ENCODE data around the gene BTG4.

The BTG4 gene

DNA sequence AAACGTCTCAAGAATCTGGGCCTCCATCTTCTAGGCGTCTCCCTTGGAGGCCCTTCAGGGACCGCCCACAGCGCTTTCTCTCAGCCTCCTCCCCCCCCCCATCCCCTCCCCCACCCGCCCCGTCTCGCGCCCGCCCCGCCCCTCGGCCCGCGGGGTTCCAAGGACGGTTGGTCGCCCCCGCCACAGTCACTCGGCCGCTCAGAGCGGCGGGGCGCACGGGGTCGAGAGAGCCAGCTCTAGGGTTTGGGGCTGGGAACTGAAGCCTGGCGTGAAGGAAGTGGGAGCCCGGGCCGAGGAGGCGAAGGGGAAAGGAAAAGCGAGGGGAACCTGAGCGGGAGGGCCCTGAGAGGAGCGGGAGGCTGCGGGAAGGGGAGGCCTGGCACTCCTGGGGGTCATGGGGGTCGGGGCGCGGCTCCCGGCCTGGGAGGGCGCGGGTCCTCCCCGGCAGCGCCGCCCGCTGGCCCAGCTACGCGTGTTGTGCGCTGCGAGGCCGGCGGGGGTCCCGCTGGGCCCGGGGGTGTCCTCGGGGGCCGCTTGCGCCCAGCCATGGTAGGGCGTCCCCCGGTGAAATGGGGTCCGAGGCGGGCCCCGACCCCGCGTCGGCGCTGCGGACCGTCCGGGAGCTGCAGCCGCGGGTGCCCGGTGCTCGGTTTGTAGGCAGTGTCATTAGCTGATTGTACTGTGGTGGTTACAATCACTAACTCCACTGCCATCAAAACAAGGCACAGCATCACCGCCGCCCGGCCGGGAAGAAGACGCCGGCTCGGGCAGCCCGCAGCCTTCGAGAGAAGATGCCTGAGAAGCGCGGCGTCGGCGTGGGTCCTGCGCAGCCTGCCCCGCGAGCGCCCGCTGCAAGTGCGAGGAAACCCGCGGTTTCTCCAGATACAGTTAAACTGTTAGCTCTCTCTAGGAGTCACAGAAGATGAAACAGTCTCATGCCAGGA lies at the start of gene BTG4:
Gene BTG4 (minus strand): TSS at position 91 of the 944 bp plus-strand sequence. CDS start 13,610 bp downstream, outside the sequence.
- no peak for DNase-seq

DNA sequence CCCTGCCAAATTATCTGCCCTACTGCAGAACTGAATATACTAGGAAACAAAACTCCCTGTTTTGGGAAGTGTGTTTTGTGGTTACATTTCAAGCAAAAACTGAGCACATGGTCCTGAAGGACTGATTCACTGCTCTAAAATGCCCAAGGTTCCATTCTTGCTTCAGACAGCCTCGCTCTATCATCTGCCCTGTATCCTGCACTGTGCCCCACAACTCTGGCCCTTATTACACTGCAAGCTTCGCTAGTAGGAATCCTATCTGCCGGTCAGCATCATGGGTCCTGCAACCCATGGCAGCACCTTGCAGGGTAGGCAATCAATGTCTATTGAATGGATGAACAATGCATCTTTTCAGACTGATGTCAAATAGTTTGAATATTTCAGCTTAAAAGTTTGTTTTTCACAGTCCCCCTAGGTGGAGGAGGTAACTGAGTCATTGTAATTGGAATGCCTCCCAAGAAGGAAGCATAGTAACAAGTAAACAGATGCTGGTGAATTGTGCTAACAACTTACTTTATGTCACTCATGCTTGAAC lies 49.7 kb upstream of the BTG4 start:
- DNase-seq = no peak

DNA sequence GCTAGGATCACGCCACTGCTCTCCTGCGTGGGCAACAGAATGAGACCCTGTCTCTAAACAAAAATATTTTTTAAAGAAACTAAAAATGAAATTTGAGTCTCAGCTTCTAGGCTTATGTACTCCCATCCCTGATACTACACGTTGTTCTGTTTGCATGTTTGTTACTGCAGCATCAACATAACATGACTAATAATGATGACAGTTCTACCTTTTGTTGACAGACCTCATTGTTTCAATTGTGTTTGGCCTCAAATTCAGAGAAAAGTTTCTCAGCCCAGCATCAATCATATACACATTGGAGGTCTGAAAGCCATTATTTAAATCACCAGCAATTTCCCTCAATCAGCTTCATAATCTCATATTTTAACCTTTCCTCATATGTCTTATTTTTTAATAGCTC lies 49.1 kb upstream of the BTG4 start:
- no peak for DNase-seq

DNA sequence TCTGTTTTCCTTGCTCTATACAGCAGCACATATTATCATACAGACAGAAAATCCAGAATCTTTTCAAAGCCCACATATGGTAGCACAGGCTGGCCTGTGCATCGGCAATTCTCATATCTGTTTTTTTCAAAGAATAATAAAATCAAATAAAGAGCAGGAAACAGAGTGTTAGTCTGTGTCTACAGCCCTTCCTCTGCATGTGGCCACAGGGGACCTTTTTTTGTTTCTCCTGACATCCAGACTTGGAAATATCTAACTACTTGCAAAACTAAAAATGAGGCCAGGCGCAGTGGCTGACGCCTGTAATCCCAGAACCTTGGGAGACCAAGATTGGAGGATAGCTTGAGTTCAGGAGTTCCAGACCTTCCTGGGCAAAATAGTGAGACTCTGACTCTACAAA lies 48.6 kb upstream of the BTG4 start:
- no peak for DNase-seq

DNA sequence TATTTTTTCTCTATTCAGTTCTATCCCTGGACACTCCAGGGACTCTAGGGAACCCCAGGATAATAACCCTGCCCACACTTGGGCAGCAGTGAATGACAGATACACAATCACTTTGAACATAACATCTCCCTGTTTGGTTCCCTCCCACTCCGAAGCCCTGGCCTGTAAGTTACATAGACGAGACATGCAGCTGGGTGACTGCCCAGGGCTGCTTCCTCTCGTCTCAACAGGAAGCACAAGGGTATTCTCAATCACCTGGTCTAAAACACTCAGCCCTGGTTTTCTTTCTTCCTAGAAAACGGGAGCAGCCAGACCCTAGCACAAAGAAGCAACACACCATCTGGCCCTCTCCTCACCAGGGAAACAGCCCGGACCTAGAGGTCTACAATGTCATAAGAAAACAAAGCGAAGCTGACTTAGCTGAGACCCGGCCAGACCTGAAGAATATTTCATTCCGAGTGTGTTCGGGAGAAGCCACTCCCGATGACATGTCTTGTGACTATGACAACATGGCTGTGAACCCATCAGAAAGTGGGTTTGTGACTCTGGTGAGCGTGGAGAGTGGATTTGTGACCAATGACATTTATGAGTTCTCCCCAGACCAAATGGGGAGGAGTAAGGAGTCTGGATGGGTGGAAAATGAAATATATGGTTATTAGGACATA lies 47.7 kb upstream of the BTG4 start:
- no peak for DNase-seq

DNA sequence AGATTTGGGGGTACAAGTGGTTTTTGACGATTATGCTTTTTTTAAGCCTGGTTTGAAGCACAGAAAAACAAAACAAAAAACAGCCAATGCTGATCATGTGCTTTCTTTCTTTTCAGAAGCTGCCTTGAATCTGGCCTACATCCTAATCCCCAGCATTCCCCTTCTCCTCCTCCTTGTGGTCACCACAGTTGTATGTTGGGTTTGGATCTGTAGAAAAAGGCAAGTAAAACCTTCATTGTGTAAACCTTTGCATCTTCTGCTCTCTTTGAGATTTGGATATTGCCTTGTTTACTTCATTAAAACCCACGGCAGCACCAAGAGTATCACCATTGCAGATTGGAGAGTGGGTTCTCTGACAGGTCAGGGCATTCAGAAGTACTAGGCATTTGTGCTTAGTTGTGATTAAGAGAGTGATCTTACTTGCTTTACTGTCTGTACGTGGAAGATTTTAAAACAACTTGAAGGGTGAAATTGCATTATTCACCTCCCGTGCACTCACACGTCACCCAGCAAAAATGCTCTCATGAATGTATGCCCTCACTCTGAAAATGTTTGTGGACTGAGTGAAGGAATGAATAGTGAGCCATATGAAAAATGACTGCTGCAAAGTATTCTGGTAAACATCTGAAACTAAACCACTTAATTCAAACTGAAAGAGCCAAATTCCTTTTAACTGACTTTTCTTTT lies 45.4 kb upstream of the BTG4 start:
- DNase-seq = no peak

DNA sequence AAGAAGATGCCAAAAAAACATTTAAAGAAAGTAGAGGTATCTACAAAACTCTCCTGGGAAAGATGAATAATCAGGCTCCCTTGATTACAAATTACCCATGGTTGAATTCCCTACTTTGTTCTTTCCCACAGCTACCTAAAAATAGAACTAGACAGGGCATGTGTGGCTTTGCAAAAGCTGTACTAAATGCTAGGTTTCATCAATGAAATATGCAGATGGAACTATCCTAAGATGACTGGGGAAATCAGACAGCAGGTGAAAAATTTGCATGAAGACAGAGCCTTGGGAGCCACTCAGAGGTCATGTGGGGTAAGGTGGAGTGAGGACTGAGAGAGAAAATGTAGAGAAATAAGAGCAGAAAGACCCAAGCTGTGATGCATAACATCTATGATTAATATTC lies 43.1 kb upstream of the BTG4 start:
- no peak for DNase-seq

DNA sequence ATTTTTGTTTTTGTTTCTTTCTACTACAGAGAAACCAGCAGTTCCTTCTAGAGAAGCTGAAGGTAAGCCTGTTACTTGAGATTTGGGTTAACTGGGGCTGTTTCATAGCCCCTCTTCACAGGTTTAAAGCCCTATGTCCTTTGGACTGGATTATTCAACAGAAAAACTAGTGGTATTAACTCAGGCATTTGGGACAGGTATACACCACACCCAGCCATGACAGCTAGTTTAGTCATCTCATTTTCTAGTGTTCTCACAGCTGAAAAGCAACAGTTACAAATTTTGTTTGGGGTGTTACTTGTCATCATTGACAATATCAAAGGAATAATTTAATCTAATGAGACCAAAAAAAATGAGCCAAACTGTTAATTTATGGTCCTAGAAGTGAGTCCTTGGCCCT lies 42.3 kb upstream of the BTG4 start:
- no peak for DNase-seq

DNA sequence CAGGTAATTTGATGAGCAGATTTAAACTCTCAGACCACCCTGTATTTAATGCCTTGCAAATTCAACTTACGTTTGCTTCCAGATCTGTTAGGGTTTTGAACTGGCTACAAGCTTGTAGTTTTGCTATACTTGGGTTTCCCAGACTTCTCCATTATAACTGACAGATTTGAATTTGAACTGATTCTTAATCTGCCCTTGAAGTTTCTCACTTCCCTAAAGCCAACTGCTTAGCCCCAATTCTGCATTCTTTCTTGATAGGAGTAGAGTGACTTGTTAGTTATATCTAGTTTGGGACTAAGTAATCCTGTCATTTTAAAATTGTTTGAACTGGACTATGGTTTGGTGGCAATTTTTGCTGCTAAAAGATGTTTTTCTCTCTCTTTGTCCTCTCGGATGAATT lies 38.1 kb upstream of the BTG4 start:
- DNase-seq = no peak

DNA sequence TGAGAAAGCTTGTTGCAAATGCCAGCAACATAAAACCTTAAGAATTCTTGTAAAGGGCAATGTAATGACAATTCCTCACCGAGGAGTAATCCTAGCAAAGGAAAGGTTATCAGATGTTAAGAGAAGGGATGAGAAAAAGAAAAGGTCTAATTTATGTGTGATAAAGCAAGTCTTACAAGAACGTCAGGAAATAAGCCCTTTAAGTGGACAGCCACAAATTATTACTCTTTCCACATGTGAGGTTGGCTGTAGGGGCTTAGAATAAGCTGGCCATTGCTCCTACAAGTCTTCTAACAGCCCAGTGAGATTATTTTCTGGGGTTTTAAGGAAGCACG lies 37.6 kb upstream of the BTG4 start:
- no peak for DNase-seq

DNA sequence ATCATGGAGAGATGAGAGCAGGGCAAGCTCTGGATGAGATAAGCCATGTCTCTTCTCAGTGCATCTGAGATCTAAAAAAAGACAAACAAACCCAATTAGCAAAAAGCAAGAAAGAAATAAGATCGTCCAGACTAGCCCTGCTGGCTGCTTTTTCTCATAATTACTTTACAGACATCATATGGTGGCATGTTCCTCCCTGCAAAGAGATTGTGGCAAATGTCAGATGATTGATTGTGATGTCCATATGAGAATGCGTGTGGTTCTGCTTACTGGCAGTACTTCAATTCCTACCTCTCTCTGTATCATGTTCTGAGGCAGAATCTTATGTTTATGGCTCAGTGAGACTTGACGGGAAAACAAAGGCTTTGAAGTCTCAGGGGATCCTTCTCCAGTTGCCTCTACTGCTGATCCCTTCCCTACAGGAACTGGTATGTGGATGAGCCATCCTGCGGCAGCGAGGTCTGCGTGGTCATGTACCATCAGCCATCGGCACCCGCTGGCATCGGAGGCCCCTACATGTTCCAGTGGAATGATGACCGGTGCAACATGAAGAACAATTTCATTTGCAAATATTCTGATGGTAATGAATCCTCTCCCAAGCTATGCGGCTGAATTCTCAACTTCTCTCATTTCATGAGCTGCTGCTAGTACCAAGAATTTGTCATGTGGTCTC lies 37.1 kb upstream of the BTG4 start:
- no peak for DNase-seq

DNA sequence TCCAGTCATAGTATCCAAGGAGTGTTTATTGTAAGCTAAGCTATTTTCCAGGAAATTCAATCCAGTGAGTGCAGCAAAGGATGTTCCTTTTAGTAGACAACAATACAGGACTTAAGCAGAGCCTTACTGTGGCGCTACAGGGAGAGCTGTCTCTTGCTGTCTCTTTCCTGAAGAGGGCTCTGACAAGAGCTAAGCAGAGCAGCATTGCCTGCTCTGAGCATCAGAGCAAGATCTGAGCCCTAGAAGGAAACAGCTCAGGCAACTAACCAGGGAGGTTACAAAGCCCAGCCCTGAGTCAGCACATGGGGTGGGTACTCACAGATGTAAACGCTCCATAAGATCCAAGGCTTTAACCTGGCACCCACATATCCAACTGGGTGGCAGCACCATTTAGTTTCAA lies 36.3 kb upstream of the BTG4 start:
- no peak for DNase-seq

DNA sequence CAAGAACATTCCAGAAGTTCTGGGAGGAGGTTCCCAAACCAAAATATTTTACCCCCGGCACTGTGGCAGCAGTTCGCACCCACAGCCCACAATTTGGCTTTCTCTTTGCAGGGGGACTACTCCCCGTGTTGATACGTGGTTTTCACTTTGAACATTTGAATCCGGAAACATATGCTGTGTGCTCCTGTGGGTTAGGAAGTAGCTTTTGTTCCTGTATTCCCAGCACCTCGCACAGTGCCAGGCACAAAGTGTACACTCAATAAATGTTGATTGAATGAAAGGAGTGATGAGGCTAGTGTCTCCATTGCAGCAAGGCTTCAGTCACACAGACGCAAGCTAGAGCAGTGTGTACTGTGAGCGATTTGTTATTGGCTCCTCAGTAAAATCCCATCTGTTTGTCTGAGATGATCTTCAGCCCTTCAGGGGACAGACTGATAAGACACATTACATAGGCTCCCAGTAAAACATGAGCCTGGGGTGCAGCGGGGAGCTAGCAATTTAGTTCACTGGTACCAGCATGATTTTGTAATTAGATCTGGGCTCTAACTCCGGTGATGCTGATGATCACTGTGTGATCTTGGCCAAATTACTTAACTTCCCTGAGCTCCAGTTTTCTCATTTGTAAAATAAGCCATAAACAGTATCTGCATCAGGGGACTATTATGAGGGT lies 30.6 kb upstream of the BTG4 start:
- DNase-seq = no peak

DNA sequence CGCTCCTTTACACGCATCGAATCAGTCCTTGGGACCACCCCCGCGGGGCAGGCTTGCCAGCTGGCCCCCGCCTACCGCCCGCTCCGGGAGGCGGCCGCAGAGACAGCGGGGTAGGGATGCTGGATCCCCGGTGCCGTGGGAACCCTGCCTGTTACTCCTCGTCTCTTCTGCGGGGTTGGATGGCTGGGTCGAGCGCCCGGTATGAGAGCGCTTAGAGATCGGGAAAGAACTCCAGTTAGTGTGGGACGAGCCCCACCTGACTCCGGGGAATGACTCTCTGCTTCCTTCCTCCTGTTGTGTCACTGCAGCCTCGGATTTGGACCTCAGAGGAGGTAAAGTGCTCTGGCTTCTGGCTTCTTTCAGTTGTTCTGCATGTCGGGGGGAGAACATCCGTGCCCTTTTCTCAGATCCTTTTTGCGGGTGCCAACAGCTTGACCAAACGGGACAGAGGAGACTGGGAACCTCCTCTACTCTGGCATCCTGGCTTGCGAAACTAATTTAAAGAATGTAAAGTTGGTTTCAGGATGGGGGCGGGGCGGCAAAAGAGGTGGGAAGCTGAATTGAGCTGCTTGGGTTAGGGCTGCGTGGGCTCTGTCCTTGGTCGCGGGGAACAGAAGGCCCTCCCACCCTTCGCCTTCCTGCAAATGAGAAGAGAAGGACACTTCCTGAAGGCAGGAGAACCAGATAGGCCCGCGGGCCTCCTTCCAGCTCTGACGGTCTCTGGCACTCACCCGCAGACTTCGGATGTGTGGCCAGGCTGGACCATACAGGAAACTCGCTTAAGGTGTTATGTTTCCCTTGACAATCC lies 29.3 kb upstream of the BTG4 start:
- DNase-seq = no peak

DNA sequence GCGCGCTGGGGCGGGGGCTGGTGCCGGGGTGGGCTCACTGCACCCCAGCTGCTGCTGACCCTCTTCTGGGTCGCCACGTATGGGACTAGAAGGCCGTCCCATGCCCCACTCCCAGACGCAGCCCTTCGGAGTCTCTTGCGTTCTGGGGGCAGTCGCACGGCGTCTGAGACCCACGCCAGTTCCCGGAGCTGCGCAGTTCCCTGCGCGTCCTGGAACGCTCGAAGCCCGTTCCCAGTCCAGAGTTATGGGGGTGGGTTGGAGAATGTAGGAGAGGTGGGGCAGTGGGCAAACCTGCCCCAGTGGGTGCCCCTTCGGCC lies 28.7 kb upstream of the BTG4 start:
- no peak for DNase-seq

DNA sequence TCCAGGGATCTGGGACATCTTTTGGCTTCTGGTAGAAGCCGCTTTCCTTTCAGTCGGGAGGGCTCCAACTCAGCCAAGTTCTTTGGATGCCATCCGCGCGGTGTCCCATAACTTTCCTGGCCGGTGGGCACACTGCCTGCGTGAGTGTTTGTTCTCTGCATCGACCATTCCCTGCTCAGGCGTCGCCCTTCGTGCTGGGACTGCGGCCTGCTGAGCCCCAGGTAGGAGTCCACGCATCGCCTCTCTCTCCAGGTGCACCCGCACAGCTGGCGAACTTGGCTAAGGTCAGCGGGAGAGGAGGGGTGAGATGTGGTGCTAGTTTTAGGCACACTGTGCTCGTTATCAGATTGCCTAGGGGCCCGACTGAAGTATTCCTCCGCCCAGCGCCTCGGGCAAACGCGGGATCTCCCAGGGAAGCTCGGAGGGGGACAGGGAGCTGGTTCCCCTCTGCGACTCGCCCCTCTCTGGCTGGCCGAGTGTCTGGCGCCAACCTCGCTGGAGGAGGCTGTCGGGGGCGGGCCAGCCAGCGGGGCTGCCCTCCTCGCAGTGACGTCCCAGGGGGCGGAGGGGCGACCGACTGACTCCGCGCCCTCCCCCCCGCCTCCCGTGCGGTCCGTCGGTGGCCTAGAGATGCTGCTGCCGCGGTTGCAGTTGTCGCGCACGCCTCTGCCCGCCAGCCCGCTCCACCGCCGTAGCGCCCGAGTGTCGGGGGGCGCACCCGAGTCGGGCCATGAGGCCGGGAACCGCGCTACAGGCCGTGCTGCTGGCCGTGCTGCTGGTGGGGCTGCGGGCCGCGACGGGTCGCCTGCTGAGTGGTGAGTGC lies 28.1 kb upstream of the BTG4 start, which contains the start of gene LAYN:
Gene LAYN (plus strand): TSS at position 607 of the 823 bp plus-strand sequence. CDS start 124 bp downstream, at position 731.
- no peak for DNase-seq

DNA sequence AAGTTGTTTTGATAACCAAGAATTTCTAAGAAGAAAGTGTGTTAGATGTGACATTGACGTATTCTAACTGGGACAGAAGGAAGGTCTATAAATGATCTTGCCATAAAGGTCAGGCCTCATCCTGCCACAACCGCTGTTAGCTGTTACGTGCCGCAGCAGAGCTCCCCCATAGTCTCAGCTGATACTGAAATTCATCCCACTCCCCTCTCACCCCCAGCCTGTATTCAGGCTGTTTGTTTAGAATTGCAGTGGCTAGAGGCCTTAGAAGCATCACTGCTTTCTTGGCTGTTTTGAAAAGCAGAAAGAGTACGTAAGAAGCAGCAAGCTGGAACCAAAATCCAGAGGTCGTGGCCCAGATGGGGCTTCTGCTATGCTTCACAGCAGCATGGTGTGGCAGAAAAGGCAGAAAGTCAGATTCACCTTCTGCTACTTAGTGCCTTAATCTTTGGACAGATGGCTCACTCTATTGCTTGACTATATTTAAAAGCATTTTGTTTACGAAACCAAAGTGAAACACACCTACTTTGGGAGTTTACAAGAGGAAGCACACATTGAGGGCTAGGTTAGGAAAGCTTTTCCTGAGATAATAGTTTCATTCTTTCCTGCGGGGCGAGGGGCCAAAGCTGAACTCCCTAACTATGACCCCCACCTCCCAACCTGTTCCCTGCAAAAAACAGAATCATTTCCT lies 27.4 kb upstream of the BTG4 start:
- no peak for DNase-seq

DNA sequence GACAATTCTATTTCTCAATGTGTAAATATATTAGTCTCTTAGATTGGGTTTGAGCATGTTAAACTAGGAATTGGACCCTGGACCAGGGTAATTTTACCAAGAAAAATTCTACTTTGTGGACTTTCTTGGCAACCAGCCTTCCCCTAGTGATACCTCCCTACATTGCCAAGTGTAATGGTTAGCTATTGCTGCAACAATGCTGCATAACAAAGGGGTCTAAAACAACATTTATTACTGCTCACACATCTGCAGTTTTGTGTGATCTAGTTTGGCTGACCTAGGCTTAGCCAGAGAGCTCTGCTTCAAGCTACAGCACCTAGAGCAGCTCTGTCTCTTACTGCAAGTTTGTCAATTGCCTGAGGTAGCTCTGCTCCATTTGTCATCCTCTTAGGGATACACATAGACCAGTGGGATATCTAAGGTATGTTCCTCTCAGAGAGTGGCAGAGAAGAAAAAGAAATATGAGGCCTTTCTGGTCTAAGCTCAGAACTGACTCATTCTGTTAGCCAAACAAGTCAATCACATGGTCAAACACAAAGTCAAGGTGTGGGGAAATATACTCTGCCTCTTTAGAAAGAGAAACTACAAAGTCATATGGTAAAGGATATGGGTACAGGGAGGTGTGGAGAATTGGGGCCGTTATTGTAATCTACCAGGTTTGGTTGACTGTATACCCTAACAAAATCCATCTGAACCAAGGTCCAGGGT lies 26.4 kb upstream of the BTG4 start:
- DNase-seq = no peak

DNA sequence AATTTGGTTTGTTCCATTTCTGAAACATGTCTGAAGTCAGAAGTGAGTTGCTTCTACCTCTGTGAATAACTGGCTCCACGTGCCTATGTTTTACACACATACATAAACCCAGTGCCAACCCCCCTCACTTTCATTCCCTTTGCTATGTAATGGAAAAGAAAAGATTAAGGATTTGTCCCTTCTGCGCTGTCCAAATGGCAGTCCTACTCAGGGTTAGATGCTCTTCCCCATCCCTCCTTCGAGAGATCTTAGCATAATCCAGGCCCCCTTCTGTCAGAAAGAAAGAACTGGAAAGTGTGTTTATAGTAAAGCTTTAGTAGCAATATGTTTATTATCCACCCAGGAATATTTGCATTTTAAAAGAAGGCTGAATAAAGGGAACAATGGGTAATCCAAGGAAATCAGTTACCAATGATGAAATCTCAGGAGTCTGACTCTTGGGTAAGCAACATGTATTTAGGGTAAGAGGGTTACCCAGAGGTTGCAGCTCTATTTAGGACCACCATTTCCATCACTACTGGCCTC lies 25.2 kb upstream of the BTG4 start:
- DNase-seq = no peak
